H1 (cell line): ENCODE results near the gene WNT9A. TPM values are rescaled to one million over a fixed set of nuclear protein-coding genes. Genes with fewer than 3 reads are reported as not detected.
A peak's percentile ranks its signal among the peaks of the same experiment; 100 is the strongest.

Experiments used
- CTCF ChIA-PET: fragments of 300-600 bp; sonication (Branson Sonifier 250); formaldehyde crosslinking; loops from one replicate; lab custom pipeline; 2021; ENCODE audit not compliant: partially characterized antibody; lab: Charles Lee
- POLR2A ChIA-PET: fragments of 300-600 bp; sonication (Branson Sonifier 250); formaldehyde crosslinking; loops from one replicate; lab custom pipeline; 2021; ENCODE audit warnings: inconsistent platforms; ENCODE audit not compliant: partially characterized antibody; lab: Charles Lee
- DNase-seq, 2 experiments: peaks; one replicate each; pipeline versions ENCODE4 v3.0.0 to v3.0.0-alpha.2; 2010 to 2022; ENCODE audit warnings: low spot score in 2 of 2, low read depth in 1 of 2, mixed read lengths in 1 of 2
- FAIRE-seq: peaks from 2 replicates; lab custom pipeline; 2011; peaks lifted over from hg19 to GRCh38; lab: Jason Lieb, UNC
- H2AFZ ChIP-seq: 2 replicates; pipeline ENCODE4 v1.8.1; 2012; ENCODE audit warnings: low read length, inconsistent platforms
- H2AK5ac ChIP-seq: 2 replicates; pipeline ENCODE4 v1.6.1; 2013; ENCODE audit warnings: low read depth, low read length
- H2BK120ac ChIP-seq: replicated peaks from 2 replicates; pipeline ENCODE3; 2013; ENCODE audit warnings: low read depth, low read length, inconsistent platforms
- H2BK12ac ChIP-seq: 2 replicates; pipeline ENCODE4 v1.6.1; 2013; ENCODE audit warnings: low read depth, low read length
- H2BK15ac ChIP-seq: 2 replicates; pipeline ENCODE4 v1.6.1; 2013; ENCODE audit warnings: low read length
- H2BK20ac ChIP-seq: 2 replicates; pipeline ENCODE4 v1.6.1; 2013; ENCODE audit warnings: low read length
- H2BK5ac ChIP-seq: 2 replicates; pipeline ENCODE4 v1.6.1; 2013; ENCODE audit warnings: low read depth, low read length
- H3K14ac ChIP-seq: 2 replicates; pipeline ENCODE4 v1.6.1; 2013; ENCODE audit warnings: inconsistent platforms; ENCODE audit not compliant: insufficient read length
- H3K18ac ChIP-seq: 2 replicates; pipeline ENCODE4 v1.6.1; 2013; ENCODE audit warnings: low read length; ENCODE audit errors: extremely low read depth
- H3K23ac ChIP-seq: 2 replicates; pipeline ENCODE4 v1.6.1; 2013; ENCODE audit warnings: inconsistent platforms; ENCODE audit not compliant: insufficient read length
- H3K23me2 ChIP-seq: 2 replicates; pipeline ENCODE4 v1.6.1; 2013; ENCODE audit warnings: low read depth, low read length
- H3K27ac ChIP-seq: 2 replicates; pipeline ENCODE4 v1.6.1; 2011; ENCODE audit warnings: low read depth, low read length, inconsistent platforms
- H3K27me3 ChIP-seq, 4 experiments: replicated peaks in 1 of 4; 1 replicate in 1 of 4; 2 replicates in 3 of 4; pipeline versions ENCODE4 v1.6.1 to v1.8.1; 2011 to 2013; ENCODE audit warnings: low read length in 3 of 4, mild to moderate bottlenecking in 3 of 4, inconsistent platforms in 2 of 4, mixed read lengths in 2 of 4, moderate library complexity in 1 of 4; ENCODE audit not compliant: control insufficient read depth in 3 of 4, insufficient read depth in 3 of 4; ENCODE audit errors: extremely low read depth in 1 of 4
- H3K36me3 ChIP-seq, 4 experiments: 2 replicates each; pipeline versions ENCODE4 v1.6.1 to v1.8.1; 2011 to 2013; ENCODE audit warnings: mild to moderate bottlenecking in 4 of 4, low read length in 3 of 4, moderate library complexity in 2 of 4, control low read depth in 1 of 4, inconsistent platforms in 1 of 4; ENCODE audit not compliant: insufficient read depth in 4 of 4, control insufficient read depth in 2 of 4
- H3K4ac ChIP-seq: replicated peaks from 2 replicates; pipeline ENCODE3; 2013; ENCODE audit warnings: low read length, low read depth, mixed read lengths, inconsistent platforms; ENCODE audit not compliant: insufficient read length
- H3K4me1 ChIP-seq, 4 experiments: replicated peaks in 1 of 4; 1 replicate in 1 of 4; 2 replicates in 3 of 4; pipeline versions ENCODE4 v1.6.1 to v1.8.1; 2011 to 2013; ENCODE audit warnings: low read length in 3 of 4, inconsistent platforms in 2 of 4, mixed read lengths in 1 of 4; ENCODE audit not compliant: insufficient read depth in 4 of 4, control insufficient read depth in 3 of 4
- H3K4me2 ChIP-seq, 2 experiments: 2 replicates each; pipeline versions ENCODE4 v1.6.1 to v1.8.1; 2011 to 2013; ENCODE audit warnings: low read depth in 2 of 2, low read length in 2 of 2, control low read depth in 1 of 2, inconsistent platforms in 1 of 2, mild to moderate bottlenecking in 1 of 2; ENCODE audit not compliant: insufficient read depth in 1 of 2
- H3K4me3 ChIP-seq, 4 experiments: fragments of 200-600, 300-600 bp in 1 of 4; sonication (generic), shearing (Covaris generic), sonication (Bioruptor Twin) in 1 of 4; 2 replicates each; pipeline versions ENCODE4 v1.5.1 to v1.8.1; 2011 to 2016; ENCODE audit warnings: low read length in 4 of 4, low read depth in 3 of 4, control low read depth in 2 of 4, inconsistent platforms in 2 of 4, mild to moderate bottlenecking in 2 of 4, mixed read lengths in 1 of 4, moderate library complexity in 1 of 4; ENCODE audit not compliant: insufficient read depth in 2 of 4; ENCODE audit errors: extremely low read depth in 1 of 4
- H3K56ac ChIP-seq: replicated peaks from 2 replicates; pipeline ENCODE3; 2013; ENCODE audit warnings: low read depth, mild to moderate bottlenecking, mixed read lengths, low read length, inconsistent platforms; ENCODE audit not compliant: insufficient read length
- H3K79me1 ChIP-seq: 2 replicates; pipeline ENCODE4 v1.6.1; 2013; ENCODE audit warnings: low read depth, low read length, control low read depth
- H3K79me2 ChIP-seq, 2 experiments: 2 replicates each; pipeline versions ENCODE4 v1.6.1 to v1.8.1; 2012 to 2013; ENCODE audit warnings: low read length in 2 of 2, mild to moderate bottlenecking in 2 of 2, inconsistent platforms in 1 of 2; ENCODE audit not compliant: insufficient read depth in 2 of 2, control insufficient read depth in 1 of 2
- H3K9ac ChIP-seq, 4 experiments: replicated peaks in 1 of 4; 1 replicate in 1 of 4; 2 replicates in 3 of 4; pipeline versions ENCODE4 v1.6.1 to v1.8.1; 2011 to 2013; ENCODE audit warnings: low read depth in 3 of 4, low read length in 3 of 4, control low read depth in 2 of 4, mild to moderate bottlenecking in 2 of 4, moderate library complexity in 2 of 4, inconsistent platforms in 1 of 4; ENCODE audit errors: extremely low read depth in 1 of 4
- H3K9me3 ChIP-seq, 2 experiments: 2 replicates each; pipeline versions ENCODE4 v1.6.1 to v1.8.1; 2012 to 2013; ENCODE audit warnings: mild to moderate bottlenecking in 2 of 2, moderate library complexity in 2 of 2, control low read depth in 1 of 2, inconsistent platforms in 1 of 2, low read depth in 1 of 2, low read length in 1 of 2, mixed read lengths in 1 of 2; ENCODE audit not compliant: insufficient read depth in 2 of 2
- H4K20me1 ChIP-seq, 2 experiments: replicated peaks in 1 of 2; 2 replicates each; pipeline versions ENCODE3 to v1.8.1; 2011 to 2013; ENCODE audit warnings: inconsistent platforms in 2 of 2, low read length in 2 of 2, mild to moderate bottlenecking in 1 of 2; ENCODE audit not compliant: insufficient read depth in 2 of 2, control insufficient read depth in 1 of 2
- H4K5ac ChIP-seq: 2 replicates; pipeline ENCODE4 v1.6.1; 2013; ENCODE audit warnings: low read length, low read depth, mixed read lengths, inconsistent platforms; ENCODE audit not compliant: insufficient read length
- H4K8ac ChIP-seq: 2 replicates; pipeline ENCODE4 v1.8.0; 2013; ENCODE audit warnings: mild to moderate bottlenecking, moderate library complexity, low read length, inconsistent platforms; ENCODE audit not compliant: insufficient read depth; ENCODE audit errors: extremely low read depth
- H4K91ac ChIP-seq: replicated peaks from 2 replicates; pipeline ENCODE3; 2013; ENCODE audit warnings: low read length, mixed read lengths, inconsistent platforms; ENCODE audit not compliant: insufficient read length
- CHD1 ChIP-seq: IDR thresholded peaks from 2 replicates; pipeline ENCODE4 v1.6.1; 2012; ENCODE audit warnings: low read depth, low read length, improper control_type of control experiment
- CHD2 ChIP-seq: IDR thresholded peaks from 2 replicates; pipeline ENCODE4 v1.6.1; 2012; ENCODE audit warnings: low read length, improper control_type of control experiment
- CREB1 ChIP-seq: IDR thresholded peaks from 2 replicates; pipeline ENCODE4 v1.6.1; 2012; ENCODE audit warnings: inconsistent platforms
- NRF1 ChIP-seq: IDR thresholded peaks from 2 replicates; pipeline ENCODE4 v1.6.1; 2011; ENCODE audit warnings: mild to moderate bottlenecking, low read depth, low read length, improper control_type of control experiment
- SP4 ChIP-seq: IDR thresholded peaks from 2 replicates; pipeline ENCODE4 v1.6.1; 2012; ENCODE audit warnings: low read length, inconsistent platforms
- SUZ12 ChIP-seq: fragments of 200-600 bp; sonication (generic); IDR thresholded peaks from 2 replicates; pipeline ENCODE4 v1.6.1; 2012; ENCODE audit warnings: mild to moderate bottlenecking, inconsistent platforms, low read length, moderate library complexity, mixed read lengths
- TAF1 ChIP-seq: IDR thresholded peaks from 2 replicates; pipeline ENCODE4 v1.6.1; 2011; ENCODE audit warnings: mild to moderate bottlenecking, low read depth, low read length
- WGBS, 2 experiments: shearing (Covaris generic) in 1 of 2; methylation state at CpG; one replicate each; pipeline versions ENCODE4 v1.1.6 to v1.1.7; 2013 to 2015; ENCODE audit warnings: low lambda C conversion rate in 2 of 2, mixed read lengths in 2 of 2, inconsistent platforms in 1 of 2, low coverage in 1 of 2, missing lambda C conversion rate in 1 of 2; ENCODE audit not compliant: insufficient replicate concordance in 2 of 2, insufficient coverage in 1 of 2, insufficient read length in 1 of 2; ENCODE audit errors: extremely low coverage in 1 of 2, missing lambda C conversion rate in 1 of 2; 5-methylcytosine and 5-hydroxymethylcytosine counted together
- polyA plus RNA-seq, 7 experiments: library from polyadenylated mRNA; depleted of rRNA in 3 of 7; stranded (reverse) in 5 of 7; unstranded in 2 of 7; fragments of >200 nt in 5 of 7; fragments of 200-250 nt in 2 of 7; gene quantifications; 1 replicate in 5 of 7; 2 replicates in 1 of 7; 4 replicates in 1 of 7; pipeline versions ENCODE4 v1.2.1 to v1.2.3, GENCODE V29; 2011 to 2013; ENCODE audit warnings: missing spikeins in 2 of 7, mixed read lengths in 2 of 7
- total RNA-seq: library from RNA; stranded (reverse); fragmentation: NEBNext Ultra II Directional; extraction: Animal tissue kit (Norgen Biotek cat#: 25700); gene quantifications from 2 replicates; pipeline ENCODE4 v1.2.1, GENCODE V29; 2021
- TF ChIP-seq, protein P1 (sequence below), 3 experiments: IDR thresholded peaks; 1 replicate in 2 of 3; 2 replicates in 1 of 3; pipeline versions ENCODE4 v1.5.1 to v1.6.1; 2011; ENCODE audit warnings: low read length in 3 of 3, mild to moderate bottlenecking in 3 of 3, inconsistent platforms in 2 of 3, low read depth in 1 of 3, moderate library complexity in 1 of 3; ENCODE audit not compliant: insufficient read depth in 1 of 3; ENCODE audit errors: control extremely low read depth in 1 of 3
- TF ChIP-seq, protein P2 (sequence below): IDR thresholded peaks from 2 replicates; pipeline ENCODE4 v1.6.1; 2012; ENCODE audit warnings: inconsistent platforms

Gene WNT9A
- total and polyA plus RNA-seq, 2 of the 8 experiments (the other 6 are each of a cell fraction or from before 2014, with no cell fraction given): 1.1 to 1.5 TPM

DNA sequence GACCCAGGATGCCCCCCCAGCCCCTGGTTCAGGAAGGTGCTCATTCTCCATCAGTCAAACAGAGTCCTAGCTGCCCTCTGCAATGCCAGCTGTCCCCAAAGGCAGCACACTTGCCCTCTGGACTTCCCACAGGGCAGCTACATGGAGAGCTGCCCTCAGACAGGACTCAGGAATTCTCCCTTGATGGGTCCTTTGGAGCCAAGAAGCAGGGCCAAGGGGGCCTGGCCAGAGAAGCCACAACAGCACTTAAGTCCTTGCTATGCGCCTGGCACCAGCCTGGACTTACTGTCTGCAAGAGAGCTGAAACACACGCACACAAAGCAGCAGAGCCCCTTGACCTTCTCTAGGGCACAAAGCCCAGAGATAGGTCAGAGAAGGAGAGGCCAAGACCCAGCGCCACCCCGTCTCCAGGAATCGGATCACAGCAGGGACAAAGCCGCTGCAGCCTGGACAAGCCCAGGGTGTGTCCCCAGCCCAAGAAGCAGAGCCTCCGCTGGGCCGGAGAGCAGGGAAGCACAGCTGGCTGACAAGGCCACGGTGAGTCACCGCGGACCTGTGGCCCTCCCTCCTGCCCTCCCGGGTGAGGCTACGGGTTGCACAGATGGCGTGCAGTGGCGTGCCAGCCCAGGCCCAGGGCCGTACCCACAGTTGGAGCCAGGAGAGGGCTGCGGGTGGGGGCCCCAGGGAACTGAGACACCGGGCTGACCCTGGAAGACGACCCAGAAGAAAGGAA lies 1.7 kb downstream of the WNT9A start:
- H2BK20ac ChIP-seq: no peak overlapping the region
- H2BK15ac ChIP-seq: no peak overlapping the region
- H3K79me1 ChIP-seq: no peaks in the 10 kb centered on the region
- H3K36me3 ChIP-seq: no peaks in the 10 kb centered on the region
- H4K5ac ChIP-seq: no peak overlapping the region
- DNase-seq (no peak), FAIRE-seq (no peak)
- peaks cover 12% of the 10 kb centered on the region for H3K23me2 ChIP-seq
- no peak overlapping the region for H3K56ac ChIP-seq
- WGBS, 2 experiments: 76% methylated on average over 14 of the region's 19 CpGs; no CpG with 5 or more reads in 1 of the 2 experiments
- H3K18ac ChIP-seq: peak overlapping the region; percentile 48; the same call in 1 of the 2 replicates
- no peak overlapping the region for H3K9ac ChIP-seq
- H4K8ac ChIP-seq: no peak overlapping the region
- H3K9me3 ChIP-seq: no peaks in the 10 kb centered on the region
- no peak overlapping the region for H2AFZ ChIP-seq
- H4K20me1 ChIP-seq: peaks cover 0 to 10% of the 10 kb centered on the region in 2 experiments
- CTCF ChIA-PET: interaction anchor here (0.8 to 5.7 kb wide), 16 partner anchors 8 to 201 kb away, joined by 3 to 44 read pairs (median 4); no protein-coding TSS in a partner anchor
- peaks cover 0 to 19% (median 10%) of the 10 kb centered on the region in 4 experiments; a peak in 5 of 7 replicates for H3K4me1 ChIP-seq
- H3K27me3 ChIP-seq: peaks cover 9 to 22% (median 18%) of the 10 kb centered on the region in 4 experiments
- H3K4me2 ChIP-seq: peak overlapping the region; percentile 49 to 80
- H4K91ac ChIP-seq: no peak overlapping the region
- H3K14ac ChIP-seq: no peak overlapping the region
- H3K27ac ChIP-seq: no peak overlapping the region
- H2AK5ac ChIP-seq: peak overlapping the region; percentile 68; the same call in 1 of the 2 replicates
- H3K23ac ChIP-seq: no peak overlapping the region
- no peaks in the 10 kb centered on the region for H3K79me2 ChIP-seq
- H2BK5ac ChIP-seq: 0 out of 2 replicates have a peak overlapping the region, but pooled peaks have one; percentile 2
- POLR2A ChIA-PET: interaction anchor here (1.1 kb wide), 1 partner anchor 39 kb away, joined by 3 read pairs; no protein-coding TSS in a partner anchor
- no peak overlapping the region for H3K4ac ChIP-seq
- H2BK12ac ChIP-seq: peak overlapping the region; percentile 63; the same call in 1 of the 2 replicates
- no peak overlapping the region for H2BK120ac ChIP-seq
- H3K4me3 ChIP-seq: peak overlapping the region in 2 of 4 experiments; percentile 14 to 68; a peak in 2 of 8 replicates
- TF ChIP-seq CREB1 (no peak), CHD2 (no peak), SUZ12 (no peak), NRF1 (no peak), TAF1 (no peak), SP4 (no peak), CHD1 (no peak)
- TF ChIP-seq, protein P1, sequence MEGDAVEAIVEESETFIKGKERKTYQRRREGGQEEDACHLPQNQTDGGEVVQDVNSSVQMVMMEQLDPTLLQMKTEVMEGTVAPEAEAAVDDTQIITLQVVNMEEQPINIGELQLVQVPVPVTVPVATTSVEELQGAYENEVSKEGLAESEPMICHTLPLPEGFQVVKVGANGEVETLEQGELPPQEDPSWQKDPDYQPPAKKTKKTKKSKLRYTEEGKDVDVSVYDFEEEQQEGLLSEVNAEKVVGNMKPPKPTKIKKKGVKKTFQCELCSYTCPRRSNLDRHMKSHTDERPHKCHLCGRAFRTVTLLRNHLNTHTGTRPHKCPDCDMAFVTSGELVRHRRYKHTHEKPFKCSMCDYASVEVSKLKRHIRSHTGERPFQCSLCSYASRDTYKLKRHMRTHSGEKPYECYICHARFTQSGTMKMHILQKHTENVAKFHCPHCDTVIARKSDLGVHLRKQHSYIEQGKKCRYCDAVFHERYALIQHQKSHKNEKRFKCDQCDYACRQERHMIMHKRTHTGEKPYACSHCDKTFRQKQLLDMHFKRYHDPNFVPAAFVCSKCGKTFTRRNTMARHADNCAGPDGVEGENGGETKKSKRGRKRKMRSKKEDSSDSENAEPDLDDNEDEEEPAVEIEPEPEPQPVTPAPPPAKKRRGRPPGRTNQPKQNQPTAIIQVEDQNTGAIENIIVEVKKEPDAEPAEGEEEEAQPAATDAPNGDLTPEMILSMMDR (IDR thresholded peaks at IDR 0.05; ENCODE audit: control extremely low read depth in 1 of 3, insufficient read depth in 1 of 3, low read depth in 1 of 3, low read length in 3 of 3): no peak
- TF ChIP-seq, protein P2, sequence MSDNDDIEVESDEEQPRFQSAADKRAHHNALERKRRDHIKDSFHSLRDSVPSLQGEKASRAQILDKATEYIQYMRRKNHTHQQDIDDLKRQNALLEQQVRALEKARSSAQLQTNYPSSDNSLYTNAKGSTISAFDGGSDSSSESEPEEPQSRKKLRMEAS: no peak
